AML-193 (cell line): ENCODE measurements around the gene TAF3.

Experiments
- DNase-seq, 2 experiments: peaks; one replicate each; lab custom pipeline; 2025; lab: John Stamatoyannopoulos, UW

Gene TAF3

GRCh38 chr10:8058274-8059111 lies 240.2 kb downstream of the TAF3 start:
- no peak for DNase-seq

DNA sequence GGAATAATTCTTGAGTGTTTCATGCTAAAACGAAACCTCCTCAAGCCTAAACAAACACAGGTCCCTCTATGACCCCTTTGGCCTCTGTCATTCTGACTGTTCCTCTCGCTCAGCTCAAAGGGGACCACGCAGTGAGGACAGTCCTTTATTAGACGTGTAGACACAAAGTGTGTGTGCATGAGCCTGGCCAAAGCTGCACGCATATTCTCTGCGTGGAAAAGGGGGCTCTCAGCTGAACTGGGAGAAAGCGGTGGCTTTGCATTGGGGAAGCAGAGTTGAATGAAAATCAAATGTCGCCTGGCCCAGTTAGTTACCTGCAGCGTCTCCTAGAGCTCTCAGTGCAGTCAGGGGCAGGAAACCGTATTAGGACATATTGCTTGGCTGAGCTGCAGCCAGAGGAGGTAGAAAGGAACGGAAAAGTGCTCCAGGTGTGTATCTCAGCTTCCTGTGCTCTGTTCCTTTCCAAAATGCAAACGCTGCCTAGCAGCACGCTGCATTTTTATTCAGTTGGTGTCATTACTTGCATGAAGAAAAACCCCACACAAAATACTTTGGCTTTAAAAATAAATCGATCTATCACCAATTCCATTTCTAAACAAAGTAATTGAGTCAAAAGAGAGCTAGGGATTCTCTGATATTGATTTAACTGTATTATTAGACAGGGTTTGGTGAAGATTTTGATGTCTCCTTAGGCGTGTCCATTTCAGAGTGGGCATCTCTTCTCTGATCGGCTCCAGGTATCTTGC lies 241.1 kb downstream of the TAF3 start:
- DNase-seq = no peak

GRCh38 chr10:8060010-8060703 lies 241.9 kb downstream of the TAF3 start:
- DNase-seq = peak; percentile 8 to 12

DNA sequence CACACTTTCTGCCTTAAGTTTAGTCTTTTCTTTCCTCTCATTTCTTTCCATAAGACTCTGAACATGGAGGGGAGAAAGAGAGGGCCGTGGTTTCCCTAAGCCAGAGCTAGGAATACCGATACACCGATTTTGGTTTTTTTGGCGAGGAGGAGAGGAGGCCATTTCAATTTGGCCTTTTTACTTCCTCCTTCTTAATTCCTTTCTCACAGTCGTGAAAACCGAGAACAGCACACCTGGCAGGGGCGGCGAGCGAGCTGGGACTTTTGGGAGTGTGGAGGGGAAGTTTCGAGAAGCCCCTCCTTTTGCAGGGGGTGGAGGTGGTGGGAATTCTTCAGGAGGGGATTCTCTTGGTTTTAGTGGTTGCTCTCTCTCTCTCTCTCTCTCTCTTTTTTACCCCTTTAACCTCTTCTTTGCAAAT lies 242.4 kb downstream of the TAF3 start:
- peak in 1 of 2 experiments; percentile 12 for DNase-seq

GRCh38 chr10:8061274-8062211 lies 243.2 kb downstream of the TAF3 start:
- DNase-seq = no peak

DNA sequence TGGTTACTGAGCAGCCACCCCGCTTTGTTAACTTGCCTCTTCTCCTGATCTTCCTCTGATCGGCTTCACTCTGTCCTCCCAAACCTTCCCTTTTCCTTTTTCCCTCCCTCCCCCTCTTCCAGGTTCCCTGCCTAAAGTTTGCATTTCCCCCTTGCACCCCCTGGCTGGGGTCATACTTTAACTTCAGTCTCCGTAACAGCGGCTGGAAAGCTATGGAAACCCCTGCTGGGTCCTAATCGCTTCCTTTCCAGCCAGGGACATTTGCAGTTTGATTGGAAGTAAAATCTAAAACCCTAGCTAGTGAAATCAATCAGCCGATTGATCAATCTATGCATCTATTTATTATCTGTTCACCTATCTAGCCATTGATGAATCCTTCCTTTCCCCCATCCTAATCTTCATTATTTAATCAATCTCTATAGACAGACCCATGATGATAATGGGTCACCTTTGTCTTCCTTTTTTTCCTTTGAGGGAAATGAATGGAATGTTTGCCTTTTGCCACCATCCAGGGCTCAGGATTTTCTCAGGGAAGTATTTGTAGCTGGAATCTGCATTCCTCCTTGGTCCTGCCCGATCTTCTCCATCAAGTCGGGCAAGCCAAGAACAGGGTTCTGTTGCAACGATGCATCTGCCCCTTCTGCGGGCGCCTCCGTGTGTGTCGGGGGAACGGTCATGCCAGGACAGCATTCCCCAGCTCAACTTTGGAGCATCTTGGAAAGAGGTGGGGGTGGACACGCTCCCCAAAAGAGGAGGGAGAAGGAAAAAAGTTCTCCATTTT lies 245.0 kb downstream of the TAF3 start:
- DNase-seq = no peak

DNA sequence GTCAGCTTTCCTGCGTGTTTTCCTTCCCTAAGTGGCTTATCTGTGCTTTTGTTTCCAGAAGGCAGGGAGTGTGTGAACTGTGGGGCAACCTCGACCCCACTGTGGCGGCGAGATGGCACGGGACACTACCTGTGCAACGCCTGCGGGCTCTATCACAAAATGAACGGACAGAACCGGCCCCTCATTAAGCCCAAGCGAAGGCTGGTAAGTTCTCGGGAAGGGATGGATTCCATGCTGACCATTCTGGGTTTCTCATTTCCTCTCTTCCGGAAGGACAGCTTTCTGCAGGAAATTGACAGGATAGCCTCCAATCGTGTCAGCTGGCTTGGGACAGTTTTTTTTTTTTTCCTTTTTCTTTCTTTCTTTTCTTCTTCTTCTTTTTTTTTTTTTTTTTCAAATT lies 245.6 kb downstream of the TAF3 start:
- no peak for DNase-seq

GRCh38 chr10:8064436-8064835 lies 246.1 kb downstream of the TAF3 start:
- no peak for DNase-seq

DNA sequence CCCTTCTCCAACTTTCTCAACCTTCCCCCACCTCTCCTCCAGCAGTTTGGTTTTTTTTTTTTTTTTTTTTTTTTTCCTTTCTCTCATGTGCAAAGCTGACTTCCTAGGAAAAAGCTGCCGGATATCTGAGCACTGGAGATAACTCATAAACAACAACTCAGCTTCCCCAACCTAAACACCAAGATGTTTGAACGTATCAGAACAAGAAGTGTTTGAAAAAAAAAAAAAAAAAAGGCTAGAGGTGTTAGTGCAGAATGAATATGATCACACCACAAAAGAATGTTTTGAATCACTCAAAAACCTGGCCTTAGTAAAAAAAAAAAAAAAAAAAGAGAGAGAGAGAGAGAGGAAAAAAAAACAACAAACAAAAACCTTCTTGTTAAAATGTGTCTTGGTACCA lies 247.3 kb downstream of the TAF3 start:
- no peak for DNase-seq

- no peak for DNase-seq
Observed at GRCh38 chr10:8066124-8066523, 247.8 kb downstream of the TAF3 start.
